CD4-positive, alpha-beta T cell treated with Interleukin-2 at 100 ng/mL for 4 hours (primary cell): Measurements from ENCODE around the gene PAFAH1B1.
"Not testable (repeated sequence)": the region's sequence is repeated elsewhere in the genome, so short reads cannot be mapped to it uniquely, and the experiment has no call there.

Experiments
- DNase-seq: peaks from one replicate; pipeline ENCODE4 v3.0.0-alpha.2; 2020; ENCODE audit warnings: low spot score

The PAFAH1B1 gene

DNA sequence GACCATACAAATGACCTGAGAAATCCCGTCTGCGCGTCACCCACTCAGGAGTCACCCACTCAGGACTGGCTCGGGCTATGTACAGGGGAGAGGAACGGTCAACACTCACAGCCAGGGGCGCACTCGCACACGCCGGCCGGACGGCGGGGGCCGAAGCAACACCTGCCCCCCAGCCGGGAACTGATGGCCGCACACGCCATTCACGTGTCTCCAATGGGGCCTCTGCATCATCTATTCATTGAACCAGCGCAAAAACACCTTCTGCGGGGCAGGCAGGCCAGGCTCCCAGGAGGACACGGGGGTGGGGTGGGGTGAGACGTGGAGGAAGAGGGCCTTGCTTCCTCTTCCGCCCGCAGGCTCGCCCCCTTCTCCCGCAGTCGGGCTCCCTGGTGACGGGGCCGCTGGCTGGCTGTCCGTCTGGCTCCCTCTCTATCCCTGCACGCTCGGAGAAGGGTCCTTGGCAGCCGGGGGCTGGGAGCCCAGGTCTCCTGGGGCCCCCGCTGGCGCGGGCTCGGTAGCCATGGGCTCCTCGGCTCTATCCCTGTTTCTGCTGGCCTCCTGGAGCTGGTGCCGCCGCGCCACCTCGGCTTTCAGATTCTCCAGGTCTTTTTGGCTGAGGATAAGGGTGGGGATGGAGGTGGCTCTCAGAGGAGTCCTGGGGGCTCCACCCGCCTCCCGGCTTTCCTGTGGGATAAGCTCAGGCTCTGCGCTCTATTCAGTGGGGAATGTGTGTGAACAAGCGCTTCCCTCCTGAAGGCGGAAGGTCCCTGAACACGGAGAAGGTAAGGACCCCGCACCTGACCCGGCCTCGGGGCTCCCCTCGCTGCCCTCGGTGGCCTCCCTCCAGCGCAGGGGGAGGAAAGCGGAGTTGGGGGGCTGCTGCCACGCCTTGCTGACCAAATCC, 97.0 kb downstream of the PAFAH1B1 start:
- no peak for DNase-seq

DNA sequence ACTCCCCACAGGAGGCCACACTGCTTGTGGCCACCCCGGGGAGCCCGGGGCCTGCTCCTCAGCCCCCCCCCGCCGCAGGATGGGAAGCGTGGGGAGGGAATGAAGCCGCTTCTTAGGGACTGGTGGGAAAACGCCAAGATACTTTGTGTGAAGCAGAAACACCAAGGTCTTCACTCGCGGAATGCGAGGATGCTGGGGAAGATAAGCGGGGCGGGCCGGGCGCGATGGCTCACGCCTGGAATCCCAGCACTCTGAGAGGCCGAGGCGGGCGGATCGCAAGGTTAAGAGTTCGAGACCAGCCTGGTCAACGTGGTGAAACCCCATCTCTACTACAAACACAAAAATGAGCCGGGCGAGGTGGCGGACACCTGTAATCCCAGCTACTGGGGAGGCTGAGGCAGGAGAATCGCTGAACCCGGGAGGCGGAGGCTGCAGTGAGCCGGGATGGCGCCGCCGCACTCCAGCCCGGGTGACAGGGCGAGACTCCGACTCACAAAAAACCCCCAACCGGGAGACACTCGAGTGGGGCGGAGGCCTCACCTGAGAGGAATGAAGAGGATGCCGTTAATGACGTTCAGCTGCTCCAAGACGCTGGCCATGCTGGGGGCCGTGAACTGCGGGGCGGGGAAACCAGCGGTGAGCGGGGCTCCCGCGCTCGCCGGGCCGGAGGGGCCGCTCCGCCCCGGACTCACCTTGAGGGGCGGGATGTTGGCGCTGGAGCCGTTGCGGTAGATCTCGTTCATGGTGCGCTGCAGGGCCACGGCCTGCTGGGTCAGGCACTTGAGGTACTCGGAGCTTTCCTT, 97.8 kb downstream of the PAFAH1B1 start:
- DNase-seq, result no peak

DNA sequence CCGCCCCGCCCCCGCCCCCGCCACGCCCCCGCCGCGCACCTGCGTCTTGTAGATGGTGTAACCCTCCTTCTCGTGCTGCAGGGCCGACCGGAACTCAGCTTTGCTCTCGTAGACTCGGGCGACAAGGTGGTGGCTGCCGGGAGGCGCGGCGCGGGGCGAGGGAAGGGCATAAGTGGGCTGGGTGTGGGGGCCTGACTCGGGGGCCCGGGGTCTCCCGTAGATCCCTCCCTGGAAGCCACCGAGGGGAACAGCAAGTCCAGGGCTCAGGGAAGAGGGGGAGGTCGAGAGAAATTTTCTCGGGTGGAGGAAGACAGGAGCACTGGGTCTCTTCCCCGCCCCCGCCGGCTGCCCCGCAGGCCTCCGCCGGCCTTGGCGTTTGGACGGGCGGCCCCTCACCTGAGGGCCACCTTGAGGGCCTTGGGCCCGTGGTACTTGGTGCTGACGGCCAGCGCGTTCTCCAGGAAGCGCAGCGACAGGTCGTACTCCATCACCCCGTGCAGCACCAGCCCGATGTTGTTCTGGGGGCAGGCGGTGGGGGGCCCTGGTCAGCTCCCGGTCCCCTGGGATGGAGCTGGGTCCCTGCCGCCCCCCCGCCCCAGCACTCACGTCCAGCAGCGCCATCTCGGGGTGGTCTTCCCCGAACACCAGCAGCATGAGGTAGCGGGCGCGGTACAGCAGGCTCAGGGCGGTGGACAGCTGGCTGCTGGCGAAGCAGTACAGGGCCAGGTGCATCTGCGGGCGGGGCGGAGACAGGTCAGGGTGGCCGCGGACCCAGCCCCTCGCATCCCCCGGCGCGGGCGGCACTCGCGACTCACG, 98.7 kb downstream of the PAFAH1B1 start:
- no peak for DNase-seq

DNA sequence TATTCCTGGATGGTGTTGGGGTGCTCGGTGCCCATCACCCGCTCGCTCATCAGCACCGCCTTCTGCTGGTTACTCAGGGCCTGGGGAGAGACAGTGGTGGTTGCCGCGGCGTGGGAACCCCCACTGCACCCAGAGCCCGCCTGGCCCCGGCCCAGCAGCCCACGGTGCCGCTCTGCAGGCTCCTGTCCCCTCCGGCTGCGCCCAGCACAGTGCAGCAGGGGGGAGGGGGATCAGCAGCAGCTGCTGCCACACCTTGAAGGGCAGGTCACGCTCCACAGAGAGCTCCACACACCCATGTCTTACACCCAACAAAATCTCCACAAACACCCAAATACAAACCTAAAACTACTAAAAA, 99.3 kb downstream of the PAFAH1B1 start:
- no peak for DNase-seq

DNA sequence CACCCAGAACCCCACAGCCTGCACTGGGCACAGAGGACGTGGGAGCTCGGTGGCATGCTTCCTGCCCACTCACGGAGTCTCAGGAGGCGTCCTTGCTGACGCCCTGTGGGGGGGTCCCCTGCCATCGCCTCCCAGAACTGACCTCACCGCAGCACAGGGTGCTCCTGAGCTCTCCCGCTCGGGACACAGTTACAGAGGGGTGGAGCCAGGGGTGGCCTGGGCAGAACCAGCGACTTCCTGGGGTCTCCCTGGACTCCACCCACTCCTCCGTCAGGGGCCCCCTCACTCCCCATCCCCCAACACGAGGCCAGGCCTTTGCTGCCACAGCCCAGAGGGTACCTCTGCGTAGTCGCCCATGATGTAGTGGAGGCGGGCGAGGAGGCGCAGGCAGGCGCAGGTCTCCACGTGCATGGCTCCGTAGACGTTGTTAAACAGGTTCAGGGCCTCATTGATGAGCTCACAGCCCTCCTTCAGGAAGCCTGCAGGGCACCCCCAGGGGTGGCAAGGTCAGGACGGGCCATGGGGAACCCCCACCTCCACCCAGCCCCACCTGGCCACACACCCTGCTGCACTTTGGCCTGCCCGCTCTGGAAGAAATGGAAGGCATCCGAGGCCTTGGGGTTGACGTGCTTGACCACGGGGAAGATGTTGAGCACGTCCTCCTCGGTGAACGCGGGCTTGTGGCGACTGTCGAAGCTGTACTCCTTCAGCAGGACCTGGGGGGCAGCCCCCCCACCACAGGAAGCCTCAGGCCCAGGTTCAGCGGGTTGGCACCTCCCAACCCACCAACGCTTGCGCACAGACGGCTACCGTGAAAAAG, 100.3 kb downstream of the PAFAH1B1 start:
- no peak for DNase-seq

DNA sequence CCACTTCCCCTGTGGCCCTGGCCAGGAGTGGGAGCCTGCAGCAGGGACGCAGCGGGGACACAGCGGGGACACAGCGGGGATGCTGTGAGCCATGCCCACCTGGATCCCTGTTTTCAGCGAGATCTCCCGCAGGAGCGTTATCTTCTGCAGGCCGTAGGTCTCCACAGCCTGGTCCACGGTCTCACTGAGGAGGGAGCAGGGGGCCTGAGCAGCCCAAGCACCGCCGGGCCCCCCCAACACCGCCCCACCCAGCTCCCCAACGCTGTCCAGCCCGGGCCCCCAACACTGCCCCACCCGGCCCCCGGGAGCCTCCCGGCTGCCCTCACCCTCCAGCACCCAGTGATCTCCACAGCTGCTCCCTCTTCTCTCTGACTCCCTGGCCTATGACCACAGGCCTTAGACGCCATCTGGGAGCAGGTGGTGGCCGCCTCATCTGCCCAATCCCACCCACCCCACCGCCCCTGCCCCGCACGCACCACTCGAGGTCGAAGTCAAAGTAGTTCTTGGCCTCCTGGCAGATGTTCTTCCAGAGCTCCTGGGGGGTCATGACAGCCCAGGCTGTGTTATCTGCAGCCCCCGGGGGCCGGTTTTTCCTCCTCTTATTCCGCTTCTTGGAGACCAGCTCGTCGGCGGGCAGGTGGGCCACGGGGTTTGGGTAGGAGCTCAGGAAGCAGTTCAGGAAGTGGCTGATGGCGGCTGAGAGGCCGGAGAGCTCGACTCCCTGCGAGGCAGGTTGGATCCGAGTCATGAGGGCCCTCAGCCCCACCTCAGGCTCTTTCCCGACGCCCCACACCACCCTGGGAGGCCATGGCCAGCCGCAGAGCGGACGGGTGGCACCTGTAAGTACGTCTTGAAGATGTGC, 101.2 kb downstream of the PAFAH1B1 start:
- DNase-seq, result no peak

DNA sequence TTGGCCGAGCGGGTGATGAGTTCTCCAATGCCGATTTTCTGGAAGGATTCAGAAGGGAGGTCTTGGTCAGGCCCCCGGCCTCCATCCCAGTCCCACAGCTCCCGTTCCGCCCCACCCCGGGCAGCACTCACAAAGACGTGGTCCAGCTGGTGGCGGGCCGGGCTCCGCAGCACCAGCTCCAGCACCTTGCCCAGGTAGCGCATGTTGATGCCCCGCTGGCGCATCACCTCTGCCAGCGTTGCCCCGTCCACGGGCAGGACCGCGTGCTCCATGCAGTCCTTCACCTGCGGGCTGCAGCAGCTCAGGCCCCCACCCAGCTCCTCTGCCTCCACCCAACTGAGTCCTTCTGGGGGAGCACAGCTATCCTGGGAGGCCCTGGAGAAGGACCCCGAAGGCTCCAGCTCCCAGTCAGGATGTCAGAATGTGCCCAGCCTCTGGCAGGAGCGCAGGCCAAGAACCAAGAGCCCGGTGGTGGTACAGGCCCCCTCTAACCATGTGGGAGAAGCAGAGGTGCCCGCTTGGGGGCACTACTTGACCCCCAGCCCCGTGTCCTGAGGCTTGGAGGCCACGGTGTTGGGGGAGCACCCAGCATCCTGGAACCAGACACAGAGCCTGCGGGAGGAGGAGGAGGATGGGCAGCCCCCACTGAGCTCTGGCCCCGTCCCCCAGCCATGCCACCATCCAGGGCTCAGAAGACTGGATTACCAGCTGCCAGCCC, 101.9 kb downstream of the PAFAH1B1 start:
- no peak for DNase-seq

DNA sequence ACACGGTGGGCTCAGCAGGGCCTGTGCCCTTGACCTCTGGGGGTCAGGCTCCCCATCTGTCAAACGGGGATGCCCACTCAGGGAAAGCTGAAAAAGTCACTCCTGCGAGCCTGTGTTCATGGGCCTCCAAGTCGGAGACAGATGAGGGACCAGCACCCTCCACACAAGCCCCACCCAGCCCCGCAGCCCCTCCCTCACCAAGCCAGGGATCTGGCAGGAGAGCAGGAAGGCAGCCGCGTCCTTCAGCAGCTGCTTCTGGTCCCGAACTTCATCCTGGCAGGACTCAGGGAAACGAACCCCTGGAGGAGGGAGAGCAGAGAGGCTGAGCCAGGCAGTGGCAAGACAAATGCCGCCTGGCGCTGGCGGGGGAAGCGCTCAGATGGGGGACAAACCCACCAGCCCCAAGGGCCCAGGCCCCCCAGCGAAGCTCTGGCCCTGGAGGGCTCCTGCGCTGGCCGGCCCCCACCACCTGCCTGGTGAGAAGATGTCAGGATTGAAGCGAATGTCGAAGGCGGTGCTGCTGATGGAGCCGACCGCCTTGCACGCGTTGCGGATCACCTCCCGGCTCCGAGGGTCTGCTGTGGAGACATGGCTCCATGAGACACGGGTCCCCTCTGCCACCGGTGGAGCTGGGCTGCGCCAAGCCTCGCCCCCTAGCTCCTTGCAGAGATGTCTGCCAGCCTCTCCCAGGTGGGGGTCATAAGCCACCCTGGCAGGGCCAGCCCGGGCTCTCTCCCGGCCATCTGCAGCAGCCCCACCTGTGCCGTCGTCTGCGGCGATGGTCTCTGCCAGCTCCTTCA, 102.7 kb downstream of the PAFAH1B1 start:
- no peak for DNase-seq

DNA sequence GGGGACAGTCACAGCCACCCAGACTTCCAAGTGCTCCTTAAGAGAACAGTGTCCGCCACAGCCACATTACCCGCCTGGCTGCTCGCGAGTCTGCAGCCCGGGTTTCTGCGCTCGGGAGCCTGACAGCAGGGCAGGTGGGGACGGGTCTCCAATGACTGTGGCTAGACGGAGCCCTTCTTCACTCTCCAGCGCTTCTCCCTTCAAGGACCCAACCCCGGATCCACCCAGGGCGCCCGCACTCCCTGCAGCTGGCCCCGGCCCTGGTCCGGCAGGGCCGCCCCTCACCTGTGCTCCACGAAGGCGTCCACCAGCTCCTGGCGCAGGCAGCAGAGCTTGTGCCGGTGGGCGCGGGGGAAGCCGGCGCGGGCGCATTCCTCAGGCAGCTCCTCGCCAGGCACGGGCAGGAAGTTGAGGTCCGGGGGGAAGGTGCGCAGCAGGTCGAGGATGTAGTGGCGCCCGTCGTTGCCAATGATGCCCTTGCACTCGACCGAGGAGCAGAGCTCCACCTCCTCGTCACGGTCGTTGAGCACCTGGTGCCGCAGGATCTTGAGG, 104.2 kb downstream of the PAFAH1B1 start:
- no peak for DNase-seq

DNA sequence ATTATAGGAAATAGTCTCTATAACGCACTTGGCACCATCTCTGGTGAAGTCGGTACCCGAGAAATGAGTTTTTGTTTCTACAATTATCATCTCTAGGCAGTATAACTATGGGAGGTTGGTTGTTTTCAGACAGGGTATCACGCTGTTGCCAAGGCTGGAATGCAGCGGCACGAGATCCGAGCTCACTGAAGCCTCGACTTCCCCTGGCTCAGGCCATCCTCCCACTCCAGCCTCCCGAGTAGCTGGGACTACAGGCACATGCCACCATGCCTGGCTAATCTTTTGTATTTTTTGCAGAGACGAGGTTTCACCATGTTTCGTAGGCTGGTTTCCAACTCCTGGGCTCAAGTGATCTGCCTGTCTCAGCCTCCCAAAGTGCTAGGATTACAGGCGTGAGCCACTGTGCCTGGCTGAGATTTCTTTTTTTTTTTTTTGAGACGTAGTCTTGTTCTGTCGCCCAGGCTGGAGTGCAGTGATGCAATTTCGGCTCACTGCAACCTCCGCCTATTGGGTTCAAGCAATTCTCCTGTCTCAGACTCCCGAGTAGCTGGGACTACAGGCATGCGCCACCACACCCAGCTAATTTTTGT, 105.9 kb downstream of the PAFAH1B1 start:
- DNase-seq, result not testable (repeated sequence)

DNA sequence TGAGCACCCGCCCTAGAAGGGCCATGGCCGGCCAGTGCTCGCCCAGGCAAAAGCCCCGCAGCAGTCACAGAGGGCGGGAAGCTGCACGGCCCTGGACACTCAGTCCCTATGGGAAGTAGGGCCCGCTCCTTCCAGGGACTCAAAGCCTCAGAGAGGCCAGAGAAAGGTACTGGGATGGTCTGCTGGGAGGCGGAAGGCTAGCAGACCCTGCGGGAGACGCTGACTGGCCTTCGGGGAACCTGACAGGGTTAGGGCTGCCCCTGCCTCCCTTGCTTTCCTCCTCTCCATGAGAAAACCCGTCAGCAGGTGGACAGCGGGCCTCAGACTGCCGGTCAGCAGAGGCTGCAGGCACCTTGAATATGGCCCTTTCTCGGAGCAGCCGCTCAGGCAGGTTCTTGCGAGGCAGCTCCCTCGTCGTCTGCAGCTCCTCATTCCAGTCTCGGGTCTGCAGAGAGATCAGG, 106.6 kb downstream of the PAFAH1B1 start:
- DNase-seq, result no peak

DNA sequence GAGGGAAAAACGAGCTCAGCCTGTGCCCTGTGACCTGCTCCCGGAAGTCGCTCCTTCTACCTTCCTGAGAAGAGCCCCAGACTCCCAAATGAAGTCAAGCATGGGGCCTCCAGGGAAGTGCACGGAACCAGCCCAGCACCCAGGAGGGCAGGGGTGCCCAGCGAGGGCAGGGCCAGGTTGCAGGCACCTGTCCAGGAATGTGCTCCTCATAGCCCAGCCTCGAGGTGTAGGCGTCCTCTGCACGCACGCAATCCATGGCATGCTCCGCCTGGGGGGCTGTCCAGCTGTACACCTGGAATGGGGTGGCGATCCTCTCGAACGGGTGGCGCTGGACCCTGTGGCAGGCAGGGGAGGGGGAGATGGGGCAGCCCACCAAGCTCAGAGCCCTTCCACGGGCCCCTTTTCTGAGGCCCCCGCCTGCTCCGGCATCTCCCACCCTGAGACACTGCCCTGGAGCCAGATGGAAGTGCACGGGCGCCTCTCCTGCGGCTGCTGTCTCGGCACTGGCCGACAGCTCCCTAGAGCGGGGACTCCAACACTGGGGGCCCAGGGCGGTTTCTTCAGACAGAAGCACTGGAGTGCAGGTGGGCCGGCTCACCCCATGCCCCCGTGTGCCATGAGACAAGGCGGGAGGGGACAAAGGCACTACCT, 107.2 kb downstream of the PAFAH1B1 start:
- DNase-seq, result no peak

DNA sequence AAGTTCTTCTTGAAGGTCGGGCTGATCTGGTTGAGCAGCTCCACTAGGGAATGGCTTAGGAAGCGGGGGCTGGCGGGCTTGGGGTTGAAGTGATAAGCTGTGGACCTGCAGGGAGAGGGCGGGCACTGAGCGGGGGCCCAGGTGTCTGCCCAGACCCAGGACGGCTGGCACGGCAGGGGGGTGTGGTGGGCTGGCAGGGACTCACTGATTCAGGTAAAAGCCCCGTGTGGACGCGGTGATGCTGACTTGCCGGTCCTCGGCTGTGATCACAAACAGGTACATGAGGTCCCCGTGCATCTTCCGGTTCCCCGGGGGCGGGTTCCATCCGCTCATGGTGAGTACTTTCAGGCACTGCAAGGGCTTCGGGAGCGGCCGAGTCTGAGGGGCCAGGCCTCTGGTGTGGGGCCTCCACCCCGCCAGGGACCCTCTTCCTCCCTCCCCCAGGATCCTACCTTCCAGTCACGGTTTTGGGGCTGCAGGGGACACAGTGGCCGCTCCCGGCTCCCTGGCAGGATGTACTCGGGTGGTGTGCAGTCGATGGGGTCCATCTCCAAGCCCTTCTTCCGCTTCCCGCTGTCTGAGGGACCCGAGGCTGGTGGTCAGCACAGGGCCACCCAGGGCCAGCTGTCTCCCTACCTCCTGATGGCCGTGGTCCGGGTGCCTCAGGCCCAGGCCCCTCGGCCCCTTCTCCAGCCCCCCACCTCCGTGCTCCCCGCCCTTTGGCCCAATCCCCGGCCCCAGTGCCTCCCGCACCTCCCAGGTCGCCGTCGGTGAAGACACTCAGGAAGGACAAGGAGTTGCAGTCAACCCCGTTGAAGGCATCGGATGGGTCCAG, 107.9 kb downstream of the PAFAH1B1 start:
- DNase-seq, result no peak

DNA sequence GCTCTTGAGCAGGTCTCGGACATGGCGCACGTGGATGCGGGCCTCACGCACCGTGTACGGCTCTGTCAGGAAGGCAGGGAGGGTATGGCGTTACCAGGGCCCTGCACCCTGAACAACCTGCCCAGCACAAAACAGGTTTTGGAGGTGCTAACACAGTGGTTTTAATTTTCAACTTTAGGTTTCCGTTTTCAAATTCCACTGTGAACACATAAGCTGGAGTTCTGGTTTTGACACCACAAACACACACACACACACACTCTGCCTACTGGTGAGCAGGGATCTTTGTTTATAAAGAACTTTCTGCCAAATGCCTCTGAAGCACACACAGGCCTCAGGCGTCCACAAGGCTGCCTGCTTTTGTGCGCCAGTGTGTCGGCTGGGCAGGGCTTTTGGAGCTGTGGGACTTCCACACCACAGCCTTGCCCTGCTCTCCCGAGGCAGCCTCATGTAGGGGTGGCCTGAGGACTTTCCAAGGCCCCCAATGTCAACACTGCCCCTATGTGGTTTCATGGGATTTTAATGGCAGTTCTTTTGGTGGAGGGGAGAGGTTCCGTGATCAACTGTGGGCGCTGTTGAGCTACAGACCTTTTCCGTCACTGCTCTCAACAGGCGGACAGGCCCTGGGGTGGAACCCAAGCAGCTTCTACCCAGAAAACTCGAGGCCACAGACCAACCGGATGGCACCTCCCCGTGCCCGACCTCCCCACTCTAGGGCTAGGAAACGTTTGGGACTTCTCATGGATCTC, 108.7 kb downstream of the PAFAH1B1 start:
- no peak for DNase-seq

DNA sequence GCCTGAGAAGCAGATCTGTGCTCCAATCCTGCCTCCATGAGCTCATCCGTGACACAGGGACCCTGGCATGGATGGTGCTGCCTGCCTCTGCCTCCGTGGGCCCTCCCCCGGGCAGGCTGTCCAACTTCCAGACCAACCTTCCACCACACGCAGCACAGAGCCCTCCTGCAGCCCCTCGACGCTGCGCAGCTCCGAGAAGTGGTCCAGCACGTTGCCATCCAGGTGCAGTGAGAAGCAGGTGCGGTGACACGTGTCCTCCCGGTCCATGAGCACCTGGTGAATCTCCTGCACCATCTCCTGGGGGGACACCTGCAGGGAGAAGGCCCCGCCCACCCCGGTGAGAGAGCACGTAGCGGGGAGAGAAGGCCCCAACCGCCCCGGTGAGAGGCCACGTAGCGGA, 109.7 kb downstream of the PAFAH1B1 start:
- DNase-seq, result no peak

DNA sequence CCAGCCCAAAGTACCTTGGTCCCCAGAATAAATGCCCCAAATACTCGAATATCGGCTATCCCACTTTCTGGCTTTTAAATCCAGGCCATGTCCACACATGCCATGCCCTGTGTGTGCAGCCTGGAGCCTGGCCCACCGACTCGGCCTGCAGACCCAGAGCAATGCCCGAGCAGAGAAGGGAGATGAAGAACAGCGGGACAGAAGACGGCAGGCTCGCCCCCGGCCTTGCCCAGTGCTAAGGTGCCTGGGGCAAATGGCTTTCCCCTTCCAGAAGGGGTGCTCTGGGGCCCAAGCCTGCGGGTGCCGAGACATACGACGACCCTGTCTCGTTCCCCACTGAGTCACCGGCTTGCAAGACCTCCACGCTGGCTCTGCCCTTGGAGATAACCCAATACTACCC, 110.2 kb downstream of the PAFAH1B1 start:
- no peak for DNase-seq
